ENCODE measurements around the gene SYK.

- TF ChIP-seq CTCF (IDR thresholded peaks at IDR 0.05) (no peak), POLR2A (IDR thresholded peaks at IDR 0.05) (no peak)
Measured at GRCh38 chr9:90868555-90868954, 66.9 kb downstream of the SYK start.

All from stomach (tissue), 4 donors.